ENCODE results near the gene HIP1.

DNA sequence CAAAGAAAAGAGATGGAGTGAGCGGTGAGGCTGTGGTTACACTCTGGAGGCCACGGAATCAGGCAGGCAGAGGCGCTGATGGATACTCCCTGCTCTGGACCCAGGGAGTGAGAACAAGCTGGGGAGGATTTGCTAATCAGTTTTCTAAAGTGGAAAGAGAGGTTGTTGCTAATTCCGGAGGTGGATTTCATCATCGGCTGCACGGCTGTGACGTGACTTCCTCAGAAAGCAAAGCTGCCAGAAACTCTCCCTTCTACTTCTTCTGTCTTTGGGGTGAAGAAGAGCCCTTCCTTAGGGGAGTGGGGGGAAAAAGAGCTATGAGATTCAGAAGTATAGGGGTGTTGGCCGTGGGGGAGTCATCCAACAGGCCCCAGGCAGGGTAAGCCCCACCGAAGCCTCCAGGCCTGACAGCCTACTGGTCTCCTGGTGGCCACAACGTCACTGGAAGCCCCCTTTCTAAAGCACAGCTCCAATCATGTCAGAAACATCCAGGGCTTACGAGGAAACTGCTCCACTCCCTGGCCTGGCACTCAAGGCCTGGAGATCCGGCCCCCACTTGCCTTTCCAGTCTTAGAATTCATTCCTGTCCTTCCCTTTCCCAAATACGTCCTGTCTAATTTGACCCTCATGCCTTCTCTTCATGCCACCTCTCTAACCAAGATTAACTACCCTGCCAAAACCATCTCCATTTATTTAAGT, 114.5 kb downstream of the HIP1 start:
- TF ChIP-seq, protein P1, sequence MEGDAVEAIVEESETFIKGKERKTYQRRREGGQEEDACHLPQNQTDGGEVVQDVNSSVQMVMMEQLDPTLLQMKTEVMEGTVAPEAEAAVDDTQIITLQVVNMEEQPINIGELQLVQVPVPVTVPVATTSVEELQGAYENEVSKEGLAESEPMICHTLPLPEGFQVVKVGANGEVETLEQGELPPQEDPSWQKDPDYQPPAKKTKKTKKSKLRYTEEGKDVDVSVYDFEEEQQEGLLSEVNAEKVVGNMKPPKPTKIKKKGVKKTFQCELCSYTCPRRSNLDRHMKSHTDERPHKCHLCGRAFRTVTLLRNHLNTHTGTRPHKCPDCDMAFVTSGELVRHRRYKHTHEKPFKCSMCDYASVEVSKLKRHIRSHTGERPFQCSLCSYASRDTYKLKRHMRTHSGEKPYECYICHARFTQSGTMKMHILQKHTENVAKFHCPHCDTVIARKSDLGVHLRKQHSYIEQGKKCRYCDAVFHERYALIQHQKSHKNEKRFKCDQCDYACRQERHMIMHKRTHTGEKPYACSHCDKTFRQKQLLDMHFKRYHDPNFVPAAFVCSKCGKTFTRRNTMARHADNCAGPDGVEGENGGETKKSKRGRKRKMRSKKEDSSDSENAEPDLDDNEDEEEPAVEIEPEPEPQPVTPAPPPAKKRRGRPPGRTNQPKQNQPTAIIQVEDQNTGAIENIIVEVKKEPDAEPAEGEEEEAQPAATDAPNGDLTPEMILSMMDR (IDR thresholded peaks at IDR 0.05), result no peak
- TF ChIP-seq POLR2AphosphoS5 (IDR thresholded peaks at IDR 0.05) (peak in 2 of 4 donors; percentile 32 to 39), POLR2A (IDR thresholded peaks at IDR 0.05) (no peak), EP300 (IDR thresholded peaks at IDR 0.05) (no peak)

Data from sigmoid colon (tissue), 4 donors.